Measurements from ENCODE around the gene PTPRN2. TPM values are rescaled to one million over a fixed set of nuclear protein-coding genes. Genes with fewer than 3 reads are reported as not detected.

The PTPRN2 gene
- total and polyA plus RNA-seq, 2 of the 8 experiments (the other 6 are each of a cell fraction or from before 2014, with no cell fraction given) = 2.6 to 4.5 TPM

DNA sequence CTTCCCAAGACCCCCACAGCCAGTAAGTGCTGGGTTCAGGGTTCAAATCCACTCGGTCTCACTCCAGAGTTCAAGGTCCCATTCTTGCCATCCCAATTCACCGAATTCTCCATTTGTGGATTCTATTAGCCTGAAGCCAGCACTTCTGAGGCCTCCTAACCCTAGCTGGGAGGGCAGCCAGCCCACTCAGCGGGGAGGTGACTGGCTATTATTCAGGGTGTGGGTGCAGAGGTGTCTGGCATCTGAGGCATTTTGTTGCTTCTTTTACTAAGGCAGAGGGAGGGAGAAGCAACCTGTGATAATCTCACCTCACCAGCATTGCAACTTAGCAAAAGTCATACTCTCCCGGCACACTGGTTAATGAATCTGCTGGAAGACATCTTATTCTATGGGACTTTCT lies 8.7 kb upstream of the PTPRN2 start:
- ChIA-PET POLR2A (ENCODE audit: partially characterized antibody) (no interaction called here), CTCF (ENCODE audit: partially characterized antibody) (no interaction called here)
- H4K20me1 ChIP-seq (replicated peaks in 1 of 2; ENCODE audit: control insufficient read depth in 1 of 2, insufficient read depth in 2 of 2, low read length in 2 of 2) = peaks cover 0 to 4% of the 10 kb centered on the region in 2 experiments
- H3K4me1 ChIP-seq (replicated peaks in 1 of 4; ENCODE audit: control insufficient read depth in 3 of 4, insufficient read depth in 4 of 4, low read length in 3 of 4) = no peaks in the 10 kb centered on the region
- H3K36me3 ChIP-seq (ENCODE audit: control insufficient read depth in 2 of 4, insufficient read depth in 4 of 4, low read length in 3 of 4) = peaks cover 0 to 2% (median 0%) of the 10 kb centered on the region in 4 experiments; a peak in 1 of 8 replicates
- H3K79me2 ChIP-seq (ENCODE audit: control insufficient read depth in 1 of 2, insufficient read depth in 2 of 2, low read length in 2 of 2) = no peaks in the 10 kb centered on the region
- H4K5ac ChIP-seq (ENCODE audit: insufficient read length, low read depth, low read length) = no peak overlapping the region
- H2BK5ac ChIP-seq (ENCODE audit: low read depth, low read length) = no peak overlapping the region
- no peak overlapping the region for H4K91ac ChIP-seq (replicated peaks; ENCODE audit: insufficient read length, low read length)
- no peak overlapping the region for H2BK120ac ChIP-seq (replicated peaks; ENCODE audit: low read depth, low read length)
- H3K9ac ChIP-seq (replicated peaks in 1 of 4; ENCODE audit: extremely low read depth in 1 of 4, low read depth in 3 of 4, low read length in 3 of 4) = no peak overlapping the region
- peaks cover 11% of the 10 kb centered on the region; the same call in 1 of the 2 replicates for H3K23me2 ChIP-seq (ENCODE audit: low read depth, low read length)
- H3K4me2 ChIP-seq (ENCODE audit: insufficient read depth in 1 of 2, low read depth in 2 of 2, low read length in 2 of 2) = no peak overlapping the region
- H3K27ac ChIP-seq (ENCODE audit: low read depth, low read length) = no peak overlapping the region
- WGBS, 2 experiments (ENCODE audit: extremely low coverage in 1 of 2, insufficient coverage in 1 of 2, insufficient read length in 1 of 2, insufficient replicate concordance in 2 of 2, low coverage in 1 of 2, low lambda C conversion rate in 2 of 2, missing lambda C conversion rate in 1 of 2) = 85% methylated on average over 4 of the region's 4 CpGs; no CpG with 5 or more reads in 1 of the 2 experiments
- FAIRE-seq (no peak), DNase-seq (ENCODE audit: low read depth in 1 of 2, low spot score in 2 of 2) (no peak)
- no peak overlapping the region for H3K4ac ChIP-seq (replicated peaks; ENCODE audit: insufficient read length, low read depth, low read length)
- H2AK5ac ChIP-seq (ENCODE audit: low read depth, low read length) = no peak overlapping the region
- H2BK15ac ChIP-seq (ENCODE audit: low read length) = no peak overlapping the region
- H3K4me3 ChIP-seq (ENCODE audit: extremely low read depth in 1 of 4, insufficient read depth in 2 of 4, low read depth in 3 of 4, low read length in 4 of 4) = no peak overlapping the region
- no peak overlapping the region for H3K14ac ChIP-seq (ENCODE audit: insufficient read length)
- peaks cover 8 to 11% of the 10 kb centered on the region in 2 experiments; a peak in 3 of 4 replicates for H3K9me3 ChIP-seq (ENCODE audit: insufficient read depth in 2 of 2, low read depth in 1 of 2, low read length in 1 of 2)
- H4K8ac ChIP-seq (ENCODE audit: extremely low read depth, insufficient read depth, low read length) = no peak overlapping the region
- no peak for TF ChIP-seq EP300 (IDR thresholded peaks at IDR 0.05; ENCODE audit: borderline replicate concordance in 1 of 2, low read depth in 2 of 2, low read length in 2 of 2)
- H3K18ac ChIP-seq (ENCODE audit: extremely low read depth, low read length) = no peak overlapping the region
- H3K56ac ChIP-seq (replicated peaks; ENCODE audit: insufficient read length, low read depth, low read length) = no peak overlapping the region
- H2BK12ac ChIP-seq (ENCODE audit: low read depth, low read length) = no peak overlapping the region
- H2BK20ac ChIP-seq (ENCODE audit: low read length) = no peak overlapping the region
- no peak overlapping the region for H3K23ac ChIP-seq (ENCODE audit: insufficient read length)
- no peak overlapping the region for H2AFZ ChIP-seq (ENCODE audit: low read length)
- H3K79me1 ChIP-seq (ENCODE audit: low read depth, low read length) = no peaks in the 10 kb centered on the region
- H3K27me3 ChIP-seq (replicated peaks in 1 of 4; ENCODE audit: control insufficient read depth in 3 of 4, extremely low read depth in 1 of 4, insufficient read depth in 3 of 4, low read length in 3 of 4) = peaks cover 12 to 21% (median 18%) of the 10 kb centered on the region in 4 experiments

All from H1 (cell line).